HG02884 (cell line): ENCODE data around the gene KLF9.

ENCODE experiments used
- ATAC-seq: cut with Tn5 transposase; IDR thresholded peaks from one replicate; pipeline ENCODE4 v1.9.1; 2021; ENCODE audit warnings: mild to moderate bottlenecking, moderate library complexity; ENCODE audit not compliant: unreplicated experiment

KLF9 gene

GRCh38 chr9:70367305-70367930, 47.0 kb downstream of the KLF9 start:
- ATAC-seq: no peak

GRCh38 chr9:70363760-70364159, 50.7 kb downstream of the KLF9 start:
- no peak for ATAC-seq

DNA sequence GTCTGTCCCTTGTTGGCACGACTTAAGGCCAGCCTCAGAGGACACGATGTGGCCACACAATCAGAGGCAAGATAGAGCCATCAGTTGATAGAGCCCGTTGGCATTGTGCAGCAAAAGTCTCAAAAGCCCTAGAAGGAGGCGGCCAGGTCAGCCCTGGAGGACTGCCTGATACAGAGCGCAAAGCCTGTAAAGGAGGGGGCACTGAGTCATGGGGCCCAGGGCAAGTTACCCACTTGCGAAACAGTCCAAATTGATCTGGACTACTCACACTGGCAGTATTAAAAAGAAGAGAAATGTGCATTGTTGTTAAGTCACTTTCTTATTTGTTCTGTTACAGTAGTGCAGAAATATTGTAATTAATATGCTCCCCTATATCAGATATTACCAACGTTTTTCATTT, 51.5 kb downstream of the KLF9 start:
- ATAC-seq: no peak

DNA sequence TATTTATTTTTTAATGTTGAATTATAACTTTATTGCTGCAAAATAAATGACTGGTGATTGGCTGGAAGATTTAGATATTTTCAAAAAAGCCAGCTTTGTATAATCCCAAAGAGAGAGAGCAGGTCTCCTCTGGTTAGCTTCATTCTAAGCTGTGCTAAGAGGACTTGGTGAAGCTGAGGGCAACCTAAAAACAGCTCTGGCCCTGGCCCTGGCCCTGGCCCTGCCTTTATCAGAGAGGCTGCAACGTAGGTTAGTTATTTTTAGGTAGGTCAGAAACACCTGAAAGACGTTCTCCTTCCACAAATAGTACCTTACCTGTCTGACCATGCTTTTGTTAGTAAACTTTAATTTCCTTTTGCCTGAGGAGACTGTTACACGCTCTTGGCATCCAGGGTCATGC, 58.7 kb downstream of the KLF9 start:
- ATAC-seq: no peak

GRCh38 chr9:70352802-70353201, 61.7 kb downstream of the KLF9 start:
- no peak for ATAC-seq

DNA sequence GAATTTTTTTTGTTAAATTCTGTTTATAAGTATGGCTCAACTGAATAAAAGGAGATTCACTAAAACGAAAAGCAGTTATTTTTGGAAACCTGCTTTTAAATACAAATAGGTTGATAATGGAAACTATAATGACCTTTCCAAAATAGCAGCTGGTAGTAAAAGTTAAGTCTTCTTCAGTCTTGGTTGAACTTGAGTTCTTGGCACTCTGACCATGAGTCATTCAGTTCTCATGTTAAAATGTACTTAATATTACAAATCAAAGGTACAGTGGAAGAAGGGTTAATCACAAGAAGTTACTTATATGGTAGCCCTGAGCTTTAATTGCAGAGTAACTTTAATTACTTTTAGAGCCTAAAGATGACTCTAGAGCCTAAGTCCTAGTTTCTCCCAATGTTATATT, 62.1 kb downstream of the KLF9 start:
- no peak for ATAC-seq

DNA sequence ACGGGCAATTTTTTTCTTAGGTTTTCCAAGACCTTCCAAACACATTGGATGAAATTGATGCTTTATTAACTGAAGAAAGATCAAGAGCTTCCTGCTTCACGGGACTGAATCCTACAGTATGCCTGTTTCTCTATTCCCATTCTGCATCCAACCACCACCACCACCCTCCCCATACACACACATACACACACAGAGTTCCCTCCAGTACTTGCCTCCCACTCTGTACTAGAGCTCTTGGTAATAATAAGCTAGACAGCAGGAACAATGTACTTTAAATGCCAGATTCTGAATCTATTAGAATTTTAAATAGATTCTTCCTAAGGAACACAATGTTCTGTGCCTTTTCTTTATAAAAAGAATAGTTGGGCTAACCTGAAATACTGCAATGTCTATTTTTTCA, 67.4 kb downstream of the KLF9 start:
- ATAC-seq: no peak

GRCh38 chr9:70340572-70340971, 73.9 kb downstream of the KLF9 start:
- ATAC-seq: no peak
